B cell (primary cell): ENCODE data around the gene PALD1. TPM values are rescaled to one million over a fixed set of nuclear protein-coding genes. Genes with fewer than 3 reads are reported as not detected.

Experiments used
- ATAC-seq: fragments of 200-7000 bp; cut with Tn5 transposase; one replicate; pipeline ENCODE4 v1.10.0; 2021; ENCODE audit warnings: low read depth, mild to moderate bottlenecking, moderate number of reproducible peaks, moderate library complexity
- CTCF ChIA-PET: fragments of 350-600 bp; sonication (Branson Sonifier 250); formaldehyde crosslinking; loops from one replicate; lab custom pipeline; 2021; ENCODE audit warnings: antibody characterized with exemption, inconsistent platforms; lab: Charles Lee
- POLR2A ChIA-PET: fragments of 350-600 bp; sonication (Branson Sonifier 250); formaldehyde crosslinking; loops from one replicate; lab custom pipeline; 2021; ENCODE audit warnings: antibody characterized with exemption; lab: Charles Lee
- DNase-seq: peaks from one replicate; pipeline ENCODE4 v3.0.0; 2013
- H2AFZ ChIP-seq: 2 replicates; pipeline ENCODE4 v1.6.1; 2012; ENCODE audit warnings: mild to moderate bottlenecking, low read depth, low read length; ENCODE audit not compliant: insufficient read depth, poor library complexity, severe bottlenecking
- H3K27ac ChIP-seq, 2 donors: 1 replicate in 1 of 2; 2 replicates in 1 of 2; pipeline ENCODE4 v1.5.1; 2012 to 2013; ENCODE audit warnings: low read length in 2 of 2, mild to moderate bottlenecking in 2 of 2, moderate library complexity in 1 of 2
- H3K27me3 ChIP-seq, 4 experiments: fragments of 200-600 bp in 1 of 4; sonication (generic) in 1 of 4; replicated peaks in 1 of 4; 1 replicate in 2 of 4; 2 replicates in 2 of 4; pipeline versions ENCODE4 v1.6.1 to v1.7.0; 2013 to 2016; ENCODE audit warnings: low read length in 3 of 4, mild to moderate bottlenecking in 2 of 4, mixed read lengths in 1 of 4, moderate library complexity in 1 of 4; ENCODE audit not compliant: insufficient read depth in 4 of 4, control insufficient read depth in 3 of 4; ENCODE audit errors: control extremely low read depth in 1 of 4
- H3K36me3 ChIP-seq, 2 experiments: replicated peaks in 1 of 2; 1 replicate in 1 of 2; 2 replicates in 1 of 2; pipeline versions ENCODE4 v1.6.1 to v1.7.1; 2013; ENCODE audit warnings: low read length in 1 of 2; ENCODE audit not compliant: insufficient read depth in 2 of 2, control insufficient read depth in 1 of 2; ENCODE audit errors: control extremely low read depth in 1 of 2, extremely low read depth in 1 of 2
- H3K4me1 ChIP-seq, 2 donors: fragments of 200-600 bp in 1 of 2; sonication (generic) in 1 of 2; 1 replicate in 1 of 2; 2 replicates in 1 of 2; pipeline versions ENCODE4 v1.5.1 to v1.6.1; 2013 to 2017; ENCODE audit warnings: low read length in 2 of 2; ENCODE audit not compliant: control insufficient read depth in 2 of 2, insufficient read depth in 2 of 2
- H3K4me2 ChIP-seq: replicated peaks from 2 replicates; pipeline ENCODE3; 2012; ENCODE audit warnings: mild to moderate bottlenecking, low read depth, low read length; ENCODE audit not compliant: poor library complexity, severe bottlenecking
- H3K4me3 ChIP-seq, 5 experiments: fragments of 200-600 bp in 1 of 5; sonication (generic) in 1 of 5; 1 replicate in 3 of 5; 2 replicates in 2 of 5; pipeline versions ENCODE4 v1.5.1 to v1.7.0; 2011 to 2016; ENCODE audit warnings: low read length in 4 of 5, mild to moderate bottlenecking in 4 of 5, low read depth in 2 of 5, control low read depth in 1 of 5, moderate library complexity in 1 of 5; ENCODE audit not compliant: insufficient read depth in 1 of 5; ENCODE audit errors: control extremely low read depth in 1 of 5, extremely low read depth in 1 of 5
- H3K79me2 ChIP-seq: fragments of 200-600 bp; sonication (generic); one replicate; pipeline ENCODE4 v1.6.0; 2016; ENCODE audit warnings: low read length; ENCODE audit not compliant: control insufficient read depth, insufficient read depth
- H3K9ac ChIP-seq: fragments of 200-600 bp; sonication (generic); 2 replicates; pipeline ENCODE4 v1.6.1; 2017; ENCODE audit warnings: mild to moderate bottlenecking, low read length, moderate library complexity
- H3K9me3 ChIP-seq, 3 donors: one replicate each; pipeline versions ENCODE4 v1.6.1 to v1.7.1; 2013; ENCODE audit warnings: low read length in 2 of 3; ENCODE audit not compliant: control insufficient read depth in 2 of 3, insufficient read depth in 1 of 3; ENCODE audit errors: control extremely low read depth in 1 of 3
- H4K20me1 ChIP-seq: 2 replicates; pipeline ENCODE4 v1.6.0; 2012; ENCODE audit warnings: mild to moderate bottlenecking, low read length; ENCODE audit not compliant: insufficient read depth, control insufficient read depth, poor library complexity, severe bottlenecking
- H3K27ac Mint-ChIP-seq: one replicate; pipeline ENCODE4 v1.8.0; 2021; ENCODE audit warnings: mixed read lengths
- H3K27me3 Mint-ChIP-seq: one replicate; pipeline ENCODE4 v1.8.0; 2021; ENCODE audit warnings: mixed read lengths
- H3K4me1 Mint-ChIP-seq: one replicate; pipeline ENCODE4 v1.8.0; 2021; ENCODE audit warnings: mixed read lengths
- H3K4me3 Mint-ChIP-seq: one replicate; pipeline ENCODE4 v1.8.0; 2021; ENCODE audit warnings: mixed read lengths
- H3K9me3 Mint-ChIP-seq: one replicate; pipeline ENCODE4 v1.8.0; 2022; ENCODE audit warnings: mixed read lengths; ENCODE audit not compliant: insufficient read depth
- EZH2 ChIP-seq: IDR thresholded peaks from 2 replicates; pipeline ENCODE4 v1.6.1; 2012; ENCODE audit warnings: borderline replicate concordance, low read depth, mild to moderate bottlenecking, moderate library complexity, low read length; ENCODE audit not compliant: insufficient read depth, poor library complexity, severe bottlenecking
- whole genome bisulfite sequencing: methylation state at CpG from one replicate; pipeline ENCODE4 v1.1.5; 2013; ENCODE audit warnings: missing lambda C conversion rate; ENCODE audit not compliant: insufficient coverage; 5-methylcytosine and 5-hydroxymethylcytosine counted together
- intact Hi-C: fragments of 100-400 bp; cut with micrococcal nuclease; formaldehyde crosslinking; loops from one replicate; pipeline ENCODE4 v1.10.0; 2022
- polyA plus RNA-seq: library from polyadenylated mRNA; depleted of rRNA; stranded (reverse); fragments of >200 nt; gene quantifications from 2 replicates; pipeline ENCODE4 v1.2.3, GENCODE V29; 2012
- total RNA-seq, 2 donors: library from RNA; stranded (reverse); fragments of 120-200 nt in 1 of 2; gene quantifications; 1 replicate in 1 of 2; 2 replicates in 1 of 2; pipeline versions ENCODE4 v1.2.3 to v1.2.4, GENCODE V29; 2013 to 2022
- TF ChIP-seq, protein P1 (sequence below): fragments of 200-600 bp; IDR thresholded peaks from one replicate; pipeline ENCODE4 v1.8.0; 2022; ENCODE audit warnings: antibody characterized with exemption, mild to moderate bottlenecking

PALD1 gene
- total and polyA plus RNA-seq, 2 donors (not counting 1 experiment from before 2014, with no cell fraction given), result 2.2 to 2.8 TPM

DNA sequence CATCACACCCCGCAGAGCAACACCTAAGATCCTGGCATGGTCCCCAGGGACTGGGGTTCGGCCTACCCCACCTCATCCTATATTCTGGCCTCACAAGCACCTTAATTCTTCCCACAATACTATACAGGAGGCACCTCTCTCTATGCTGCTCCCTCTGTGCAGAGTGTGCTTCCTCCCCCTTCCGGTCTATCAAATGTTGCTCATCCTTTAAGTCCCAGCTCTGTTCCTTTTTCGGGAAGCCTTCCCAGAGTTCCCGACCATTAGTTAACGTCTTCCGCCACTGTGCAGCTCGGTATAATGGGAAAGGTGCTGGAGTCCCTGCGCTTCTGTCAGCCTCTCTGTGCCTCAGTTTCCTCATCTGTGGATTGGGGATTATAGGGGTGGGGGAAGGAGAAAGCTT, 21.8 kb downstream of the PALD1 start:
- intact Hi-C loops, result no loop called here
- Histone ChIP-seq H3K36me3 (no peaks in the 10 kb centered on the region), H3K4me2 (no peak overlapping the region), H3K27me3 (no peaks in the 10 kb centered on the region), H3K27ac (no peak overlapping the region), H3K79me2 (peaks cover 57% of the 10 kb centered on the region), H3K4me3 (no peak overlapping the region), H3K9me3 (no peaks in the 10 kb centered on the region), H2AFZ (no peak overlapping the region), H3K9ac (no peak overlapping the region), H3K4me1 (peaks cover 20 to 23% of the 10 kb centered on the region in 2 donors), H4K20me1 (no peaks in the 10 kb centered on the region)
- Mint-ChIP-seq H3K4me1 (peaks cover 35% of the 10 kb centered on the region), H3K4me3 (no peak overlapping the region), H3K9me3 (no peaks in the 10 kb centered on the region), H3K27ac (no peak overlapping the region), H3K27me3 (no peaks in the 10 kb centered on the region)
- WGBS, result 87% methylated on average over 7 of the region's 9 CpGs
- TF ChIP-seq, protein P1, sequence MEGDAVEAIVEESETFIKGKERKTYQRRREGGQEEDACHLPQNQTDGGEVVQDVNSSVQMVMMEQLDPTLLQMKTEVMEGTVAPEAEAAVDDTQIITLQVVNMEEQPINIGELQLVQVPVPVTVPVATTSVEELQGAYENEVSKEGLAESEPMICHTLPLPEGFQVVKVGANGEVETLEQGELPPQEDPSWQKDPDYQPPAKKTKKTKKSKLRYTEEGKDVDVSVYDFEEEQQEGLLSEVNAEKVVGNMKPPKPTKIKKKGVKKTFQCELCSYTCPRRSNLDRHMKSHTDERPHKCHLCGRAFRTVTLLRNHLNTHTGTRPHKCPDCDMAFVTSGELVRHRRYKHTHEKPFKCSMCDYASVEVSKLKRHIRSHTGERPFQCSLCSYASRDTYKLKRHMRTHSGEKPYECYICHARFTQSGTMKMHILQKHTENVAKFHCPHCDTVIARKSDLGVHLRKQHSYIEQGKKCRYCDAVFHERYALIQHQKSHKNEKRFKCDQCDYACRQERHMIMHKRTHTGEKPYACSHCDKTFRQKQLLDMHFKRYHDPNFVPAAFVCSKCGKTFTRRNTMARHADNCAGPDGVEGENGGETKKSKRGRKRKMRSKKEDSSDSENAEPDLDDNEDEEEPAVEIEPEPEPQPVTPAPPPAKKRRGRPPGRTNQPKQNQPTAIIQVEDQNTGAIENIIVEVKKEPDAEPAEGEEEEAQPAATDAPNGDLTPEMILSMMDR, result no peak
- no peak for TF ChIP-seq EZH2
- DNase-seq (no peak), ATAC-seq (no peak)
- CTCF ChIA-PET, result interaction anchor here (0.6 to 2.8 kb wide), 5 partner anchors 10 to 41 kb away, joined by 3 to 14 read pairs (median 7); no protein-coding TSS in a partner anchor
- POLR2A ChIA-PET, result interaction anchor here (1.1 kb wide), 1 partner anchor 12 kb away, joined by 3 read pairs; no protein-coding TSS in a partner anchor

GRCh38 chr10:70500812-70501301, 22.3 kb downstream of the PALD1 start:
- DNase-seq (no peak), ATAC-seq (no peak)
- Mint-ChIP-seq H3K4me1 (peaks cover 31% of the 10 kb centered on the region), H3K27ac (no peak overlapping the region), H3K4me3 (no peak overlapping the region), H3K9me3 (no peaks in the 10 kb centered on the region), H3K27me3 (no peaks in the 10 kb centered on the region)
- H3K27ac ChIP-seq, result no peak overlapping the region
- peaks cover 57% of the 10 kb centered on the region for H3K79me2 ChIP-seq
- TF ChIP-seq, protein P1, result no peak
- TF ChIP-seq EZH2, result no peak
- H2AFZ ChIP-seq, result no peak overlapping the region
- CTCF ChIA-PET, result interaction anchor here (0.6 to 2.8 kb wide), 2 partner anchors 19 to 38 kb away, joined by 3 to 14 read pairs; no protein-coding TSS in a partner anchor
- H3K4me2 ChIP-seq, result no peak overlapping the region
- intact Hi-C loops, result no loop called here
- no peaks in the 10 kb centered on the region for H4K20me1 ChIP-seq
- H3K4me1 ChIP-seq, result peaks cover 16 to 21% of the 10 kb centered on the region in 2 donors
- no peak overlapping the region for H3K9ac ChIP-seq
- H3K27me3 ChIP-seq, result no peaks in the 10 kb centered on the region
- H3K9me3 ChIP-seq, result no peaks in the 10 kb centered on the region
- 55% methylated on average over 4 of the region's 4 CpGs for WGBS
- POLR2A ChIA-PET, result interaction anchor here (1.1 kb wide), 1 partner anchor 13 kb away, joined by 3 read pairs; no protein-coding TSS in a partner anchor
- no peak overlapping the region for H3K4me3 ChIP-seq
- no peaks in the 10 kb centered on the region for H3K36me3 ChIP-seq
